IMR-90 (cell line): ENCODE data around the gene AGMO. TPM values are rescaled to one million over a fixed set of nuclear protein-coding genes. Genes with fewer than 3 reads are reported as not detected.
A peak's percentile ranks its signal among the peaks of the same experiment; 100 is the strongest.

Experiments used
- ATAC-seq: fragments of 200-7000 bp; cut with Tn5 transposase; 2 replicates; pipeline ENCODE4 v1.9.1; 2020; ENCODE audit warnings: low read depth, mild to moderate bottlenecking, moderate library complexity
- BruUV-seq: library from RNA; stranded (reverse); fragments of 400-500 nt; replicated peaks from 2 replicates; lab custom pipeline; 2021; lab: Mats Ljungman, UMichigan
- CTCF ChIA-PET: fragments of 300-600 bp; formaldehyde crosslinking; extraction: SDS; loops from one replicate; lab custom pipeline; 2021; ENCODE audit warnings: antibody characterized with exemption; lab: Yijun Ruan, JAX
- POLR2A ChIA-PET: fragments of 300-600 bp; sonication (Branson Sonifier 250); formaldehyde crosslinking; loops from one replicate; lab custom pipeline; 2022; ENCODE audit warnings: antibody characterized with exemption; ENCODE audit not compliant: unreplicated experiment; lab: Charles Lee
- DNase-seq: peaks from one replicate; pipeline ENCODE4 v3.0.0; 2013
- H2AFZ ChIP-seq: replicated peaks from 2 replicates; pipeline ENCODE3; 2013; ENCODE audit warnings: low read length, mild to moderate bottlenecking; ENCODE audit not compliant: poor library complexity
- H2AK5ac ChIP-seq: 2 replicates; pipeline ENCODE4 v1.6.1; 2013; ENCODE audit warnings: low read depth, low read length, inconsistent platforms
- H2AK9ac ChIP-seq: replicated peaks from 2 replicates; pipeline ENCODE3; 2013; ENCODE audit warnings: mild to moderate bottlenecking, low read depth, low read length, moderate library complexity; ENCODE audit not compliant: poor library complexity
- H2BK120ac ChIP-seq: 2 replicates; pipeline ENCODE4 v1.6.1; 2013; ENCODE audit warnings: low read depth, low read length, inconsistent platforms
- H2BK15ac ChIP-seq: 3 replicates; pipeline ENCODE4 v1.6.1; 2013; ENCODE audit warnings: low read depth, low read length, inconsistent platforms
- H2BK20ac ChIP-seq: 2 replicates; pipeline ENCODE4 v1.6.1; 2013; ENCODE audit warnings: low read depth, mild to moderate bottlenecking, inconsistent platforms, low read length, moderate library complexity
- H2BK5ac ChIP-seq: 2 replicates; pipeline ENCODE4 v1.6.1; 2013; ENCODE audit warnings: mild to moderate bottlenecking, low read depth, low read length, inconsistent platforms; ENCODE audit not compliant: poor library complexity, severe bottlenecking
- H3K14ac ChIP-seq: replicated peaks from 2 replicates; pipeline ENCODE4 v1.6.1; 2013; ENCODE audit warnings: low read depth, low read length, inconsistent platforms
- H3K18ac ChIP-seq: 2 replicates; pipeline ENCODE4 v1.6.1; 2013; ENCODE audit warnings: low read depth, low read length, control low read depth
- H3K23ac ChIP-seq: 2 replicates; pipeline ENCODE4 v1.6.1; 2013; ENCODE audit warnings: low read depth, low read length, inconsistent platforms
- H3K27ac ChIP-seq: 2 replicates; pipeline ENCODE4 v1.5.1; 2013; ENCODE audit warnings: mild to moderate bottlenecking, control low read depth, low read length; ENCODE audit not compliant: insufficient read depth
- H3K27me3 ChIP-seq: 2 replicates; pipeline ENCODE4 v1.6.1; 2013; ENCODE audit warnings: low read length; ENCODE audit not compliant: control insufficient read depth, insufficient read depth
- H3K36me3 ChIP-seq: 2 replicates; pipeline ENCODE4 v1.6.1; 2013; ENCODE audit warnings: low read length, mixed read lengths; ENCODE audit not compliant: control insufficient read depth, insufficient read depth
- H3K4ac ChIP-seq: 2 replicates; pipeline ENCODE4 v1.6.1; 2013; ENCODE audit warnings: low read depth, low read length, inconsistent platforms
- H3K4me1 ChIP-seq: 2 replicates; pipeline ENCODE4 v1.6.1; 2013; ENCODE audit warnings: low read length, mixed read lengths; ENCODE audit not compliant: control insufficient read depth, insufficient read depth
- H3K4me2 ChIP-seq: 2 replicates; pipeline ENCODE4 v1.6.1; 2013; ENCODE audit warnings: low read depth, mild to moderate bottlenecking, control low read depth, low read length, moderate library complexity
- H3K4me3 ChIP-seq: 2 replicates; pipeline ENCODE4 v1.5.1; 2013; ENCODE audit warnings: low read depth, mild to moderate bottlenecking, control low read depth, low read length, moderate library complexity; ENCODE audit not compliant: insufficient read depth
- H3K56ac ChIP-seq: 2 replicates; pipeline ENCODE4 v1.6.1; 2013; ENCODE audit warnings: low read length, inconsistent platforms; ENCODE audit not compliant: insufficient read depth; ENCODE audit errors: extremely low read depth
- H3K79me1 ChIP-seq, 2 experiments: 2 replicates each; pipeline ENCODE4 v1.6.1; 2013; ENCODE audit warnings: low read length in 2 of 2, inconsistent platforms in 1 of 2, low read depth in 1 of 2
- H3K9ac ChIP-seq: 2 replicates; pipeline ENCODE4 v1.6.1; 2013; ENCODE audit warnings: low read depth, low read length, control low read depth
- H3K9me1 ChIP-seq: 2 replicates; pipeline ENCODE4 v1.6.1; 2013; ENCODE audit warnings: low read length, inconsistent platforms; ENCODE audit not compliant: insufficient read depth
- H3K9me3 ChIP-seq: 2 replicates; pipeline ENCODE4 v1.6.1; 2013; ENCODE audit warnings: low read length; ENCODE audit not compliant: control insufficient read depth, insufficient read depth
- H4K20me1 ChIP-seq: 2 replicates; pipeline ENCODE4 v1.6.1; 2013; ENCODE audit warnings: low read length, inconsistent platforms; ENCODE audit not compliant: insufficient read depth
- H4K5ac ChIP-seq: 2 replicates; pipeline ENCODE4 v1.6.1; 2013; ENCODE audit warnings: mild to moderate bottlenecking, low read depth, low read length, control low read depth
- H4K8ac ChIP-seq, 2 experiments: 2 replicates each; pipeline ENCODE4 v1.6.1; 2013; ENCODE audit warnings: low read depth in 2 of 2, low read length in 2 of 2, control low read depth in 1 of 2, inconsistent platforms in 1 of 2
- H4K91ac ChIP-seq: 2 replicates; pipeline ENCODE4 v1.6.1; 2013; ENCODE audit warnings: low read depth, low read length, inconsistent platforms; ENCODE audit not compliant: insufficient read depth
- CEBPB ChIP-seq: IDR thresholded peaks from 2 replicates; pipeline ENCODE4 v1.6.1; 2012; ENCODE audit warnings: low read depth, low read length, improper control_type of control experiment
- NFE2L2 ChIP-seq: fragments of 150-350 bp; IDR thresholded peaks from 2 replicates; pipeline ENCODE4 v1.6.1; 2016; ENCODE audit warnings: low read depth, mild to moderate bottlenecking, low read length
- RAD21 ChIP-seq: IDR thresholded peaks from 2 replicates; pipeline ENCODE4 v1.6.1; 2012; ENCODE audit warnings: low read length, improper control_type of control experiment
- SMC3 ChIP-seq: fragments of 150-350 bp; IDR thresholded peaks from 2 replicates; pipeline ENCODE4 v1.6.1; 2016; ENCODE audit warnings: low read depth, mild to moderate bottlenecking, antibody characterized with exemption, low read length, moderate library complexity
- WGBS, 2 experiments: methylation state at CpG; one replicate each; pipeline versions ENCODE4 v1.1.5 to v1.1.7; 2013; ENCODE audit warnings: missing lambda C conversion rate in 2 of 2; ENCODE audit not compliant: insufficient read length in 1 of 2; ENCODE audit errors: extremely low coverage in 2 of 2; 5-methylcytosine and 5-hydroxymethylcytosine counted together
- dilution Hi-C: fragments of 300-500 bp; cut with HindIII; formaldehyde crosslinking; loops from one replicate; pipeline ENCODE4 v1.14.3; 2018; ENCODE audit warnings: low sequenced_read_pairs; ENCODE audit not compliant: unreplicated experiment
- in situ Hi-C: fragments of 300-500 bp; cut with MboI; formaldehyde crosslinking; loops from 3 replicates; pipeline ENCODE4 v1.14.3; 2019; ENCODE audit warnings: low sequenced_read_pairs, inconsistent platforms, mixed read lengths
- intact Hi-C: fragments of 100-400 bp; cut with micrococcal nuclease; formaldehyde crosslinking; loops from 2 replicates; pipeline ENCODE4 v1.10.0; 2022
- polyA plus RNA-seq, 3 experiments: library from polyadenylated mRNA; depleted of rRNA; stranded (reverse); fragments of >200 nt; gene quantifications; 2 replicates each; pipeline ENCODE4 v1.2.3, GENCODE V29; 2012; ENCODE audit warnings: low replicate concordance in 1 of 3
- total RNA-seq: library from RNA; depleted of rRNA; stranded (reverse); fragments of >200 nt; gene quantifications from 2 replicates; pipeline ENCODE4 v1.2.3, GENCODE V29; 2012
- TF ChIP-seq, protein P1 (sequence below): conservative IDR thresholded peaks from 2 replicates; pipeline ENCODE4 v1.5.1; 2012; ENCODE audit warnings: mild to moderate bottlenecking, low read depth, low read length, improper control_type of control experiment

AGMO gene
- total and polyA plus RNA-seq, 2 of the 4 experiments (the other 2 are of a cell fraction) = not detected

DNA sequence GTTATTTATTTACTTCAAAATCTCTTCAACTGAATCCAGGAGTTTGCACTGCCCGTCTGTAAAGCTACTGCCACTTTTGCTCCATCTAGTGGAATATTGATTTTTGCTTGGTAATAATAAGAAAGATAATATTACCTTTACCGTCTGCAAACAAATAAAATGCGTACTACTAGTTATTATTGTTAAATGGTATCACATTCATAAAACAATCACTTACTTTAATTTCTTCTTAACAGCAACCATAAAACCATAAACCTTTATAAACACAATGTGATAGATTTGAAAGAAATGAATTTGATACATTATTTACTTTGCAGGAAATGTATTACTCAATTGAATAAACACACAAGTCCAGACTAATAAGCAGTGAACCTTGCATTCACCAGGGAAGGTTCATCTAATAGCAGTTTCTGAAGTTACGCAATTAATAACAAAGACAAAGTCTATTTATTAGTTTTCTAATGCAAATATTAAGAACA, 6.4 kb downstream of the AGMO start:
- intact Hi-C loops = loop anchor here (5.0 kb wide), 1 partner anchor 248 kb away; no protein-coding TSS in a partner anchor
- H2BK20ac ChIP-seq = no peak overlapping the region
- no peak overlapping the region for H3K23ac ChIP-seq
- peak; percentile 23 for DNase-seq
- no TSS peak for BruUV-seq
- peaks cover 2% of the 10 kb centered on the region; the same call in 1 of the 2 replicates for H3K4me1 ChIP-seq
- no peak overlapping the region for H2BK5ac ChIP-seq
- H2BK15ac ChIP-seq = no peak overlapping the region
- no peak overlapping the region for H3K4me3 ChIP-seq
- no peak overlapping the region for H3K14ac ChIP-seq
- no peaks in the 10 kb centered on the region for H3K9me1 ChIP-seq
- no peak overlapping the region for H3K4ac ChIP-seq
- POLR2A ChIA-PET = no interaction called here
- H3K56ac ChIP-seq = no peak overlapping the region
- H3K9ac ChIP-seq = no peak overlapping the region
- H3K4me2 ChIP-seq = no peak overlapping the region
- no CpG with 5 or more reads among the region's 4 CpGs for WGBS, 2 experiments
- H4K91ac ChIP-seq = no peak overlapping the region
- H4K5ac ChIP-seq = no peak overlapping the region
- H3K27me3 ChIP-seq = no peaks in the 10 kb centered on the region
- H2BK120ac ChIP-seq = no peak overlapping the region
- no peak for TF ChIP-seq NFE2L2
- peak; percentile 44 for TF ChIP-seq RAD21
- TF ChIP-seq SMC3 = no peak
- peak; percentile 82 for TF ChIP-seq CEBPB
- TF ChIP-seq, protein P1, sequence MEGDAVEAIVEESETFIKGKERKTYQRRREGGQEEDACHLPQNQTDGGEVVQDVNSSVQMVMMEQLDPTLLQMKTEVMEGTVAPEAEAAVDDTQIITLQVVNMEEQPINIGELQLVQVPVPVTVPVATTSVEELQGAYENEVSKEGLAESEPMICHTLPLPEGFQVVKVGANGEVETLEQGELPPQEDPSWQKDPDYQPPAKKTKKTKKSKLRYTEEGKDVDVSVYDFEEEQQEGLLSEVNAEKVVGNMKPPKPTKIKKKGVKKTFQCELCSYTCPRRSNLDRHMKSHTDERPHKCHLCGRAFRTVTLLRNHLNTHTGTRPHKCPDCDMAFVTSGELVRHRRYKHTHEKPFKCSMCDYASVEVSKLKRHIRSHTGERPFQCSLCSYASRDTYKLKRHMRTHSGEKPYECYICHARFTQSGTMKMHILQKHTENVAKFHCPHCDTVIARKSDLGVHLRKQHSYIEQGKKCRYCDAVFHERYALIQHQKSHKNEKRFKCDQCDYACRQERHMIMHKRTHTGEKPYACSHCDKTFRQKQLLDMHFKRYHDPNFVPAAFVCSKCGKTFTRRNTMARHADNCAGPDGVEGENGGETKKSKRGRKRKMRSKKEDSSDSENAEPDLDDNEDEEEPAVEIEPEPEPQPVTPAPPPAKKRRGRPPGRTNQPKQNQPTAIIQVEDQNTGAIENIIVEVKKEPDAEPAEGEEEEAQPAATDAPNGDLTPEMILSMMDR = peak; percentile 36; the same call in 1 of the 2 replicates
- H2AK9ac ChIP-seq = no peak overlapping the region
- H2AK5ac ChIP-seq = no peak overlapping the region
- H4K8ac ChIP-seq = no peak overlapping the region
- dilution Hi-C loops = no loop called here
- in situ Hi-C loops = no loop called here
- CTCF ChIA-PET = interaction anchor here (0.7 to 0.8 kb wide), 2 partner anchors 67 to 244 kb away, joined by 3 to 4 read pairs; no protein-coding TSS in a partner anchor
- ATAC-seq = peak; percentile 21; the same call in 1 of the 2 replicates
- H3K79me1 ChIP-seq = no peaks in the 10 kb centered on the region
- H2AFZ ChIP-seq = no peak overlapping the region
- H3K36me3 ChIP-seq = no peaks in the 10 kb centered on the region
- H3K9me3 ChIP-seq = no peaks in the 10 kb centered on the region
- H4K20me1 ChIP-seq = no peaks in the 10 kb centered on the region
- H3K18ac ChIP-seq = no peak overlapping the region
- H3K27ac ChIP-seq = no peak overlapping the region
